ENCODE measurements around the gene RPL21. TPM values are rescaled to one million over a fixed set of nuclear protein-coding genes. Genes with fewer than 3 reads are reported as not detected.

RPL21 gene
- total and polyA plus RNA-seq, 7 donors, result 440 to 1,432 (median 808) TPM

- TF ChIP-seq, protein P1, sequence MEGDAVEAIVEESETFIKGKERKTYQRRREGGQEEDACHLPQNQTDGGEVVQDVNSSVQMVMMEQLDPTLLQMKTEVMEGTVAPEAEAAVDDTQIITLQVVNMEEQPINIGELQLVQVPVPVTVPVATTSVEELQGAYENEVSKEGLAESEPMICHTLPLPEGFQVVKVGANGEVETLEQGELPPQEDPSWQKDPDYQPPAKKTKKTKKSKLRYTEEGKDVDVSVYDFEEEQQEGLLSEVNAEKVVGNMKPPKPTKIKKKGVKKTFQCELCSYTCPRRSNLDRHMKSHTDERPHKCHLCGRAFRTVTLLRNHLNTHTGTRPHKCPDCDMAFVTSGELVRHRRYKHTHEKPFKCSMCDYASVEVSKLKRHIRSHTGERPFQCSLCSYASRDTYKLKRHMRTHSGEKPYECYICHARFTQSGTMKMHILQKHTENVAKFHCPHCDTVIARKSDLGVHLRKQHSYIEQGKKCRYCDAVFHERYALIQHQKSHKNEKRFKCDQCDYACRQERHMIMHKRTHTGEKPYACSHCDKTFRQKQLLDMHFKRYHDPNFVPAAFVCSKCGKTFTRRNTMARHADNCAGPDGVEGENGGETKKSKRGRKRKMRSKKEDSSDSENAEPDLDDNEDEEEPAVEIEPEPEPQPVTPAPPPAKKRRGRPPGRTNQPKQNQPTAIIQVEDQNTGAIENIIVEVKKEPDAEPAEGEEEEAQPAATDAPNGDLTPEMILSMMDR (IDR thresholded peaks at IDR 0.05), result no peak
- no peak for ATAC-seq
Observed at GRCh38 chr13:27233964-27234363, 17.4 kb upstream of the RPL21 start.

DNA sequence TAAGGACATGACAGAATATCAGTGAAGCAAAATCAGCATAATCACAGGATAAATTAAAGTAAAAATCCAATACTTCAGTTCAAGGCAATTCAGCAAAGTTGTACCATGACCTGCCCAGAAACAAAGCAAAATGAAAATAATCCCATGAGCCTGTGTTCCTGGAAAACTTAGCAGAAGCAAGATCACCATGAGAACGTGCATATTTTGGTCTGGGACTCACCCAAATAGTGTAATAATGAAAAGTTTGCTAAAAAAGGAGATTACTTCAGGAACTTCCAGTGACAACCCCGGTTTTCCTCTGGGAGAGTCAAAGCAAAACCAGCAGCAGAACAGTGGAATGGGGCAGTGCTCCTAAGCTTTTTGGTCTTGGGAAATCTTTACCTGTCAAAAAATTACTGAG, 14.9 kb upstream of the RPL21 start:
- TF ChIP-seq, protein P1 (IDR thresholded peaks at IDR 0.05), result no peak
- Histone ChIP-seq H3K27ac (no peak overlapping the region), H3K36me3 (ENCODE audit: insufficient read depth in 1 of 2, low read depth in 1 of 2) (no peaks in the 10 kb centered on the region), H3K9me3 (no peaks in the 10 kb centered on the region), H3K27me3 (ENCODE audit: insufficient read depth in 3 of 3, low read length in 2 of 3) (no peaks in the 10 kb centered on the region), H3K4me1 (no peaks in the 10 kb centered on the region), H3K4me3 (no peak overlapping the region)
- intact Hi-C loops (cut with DNase I), result no loop called here
- 34 to 38% (median 35%) methylated on average over 2 of the region's 2 CpGs for WGBS, 3 donors
- ATAC-seq (no peak), DNase-seq (no peak)

More at GRCh38 chr13:27233964-27234363, 17.4 kb upstream of the RPL21 start:
- no peaks in the 10 kb centered on the region for H3K4me1 ChIP-seq
- no peak overlapping the region for H3K27ac ChIP-seq
- intact Hi-C loops (cut with DNase I), result no loop called here
- no peaks in the 10 kb centered on the region for H3K36me3 ChIP-seq (ENCODE audit: insufficient read depth in 1 of 2, low read depth in 1 of 2)
- no peaks in the 10 kb centered on the region for H3K9me3 ChIP-seq
- H3K27me3 ChIP-seq (ENCODE audit: insufficient read depth in 3 of 3, low read length in 2 of 3), result no peaks in the 10 kb centered on the region
- H3K4me3 ChIP-seq, result no peak overlapping the region
- no peak for DNase-seq
- 84 to 95% (median 87%) methylated on average over 5 of the region's 5 CpGs for WGBS, 3 donors

DNA sequence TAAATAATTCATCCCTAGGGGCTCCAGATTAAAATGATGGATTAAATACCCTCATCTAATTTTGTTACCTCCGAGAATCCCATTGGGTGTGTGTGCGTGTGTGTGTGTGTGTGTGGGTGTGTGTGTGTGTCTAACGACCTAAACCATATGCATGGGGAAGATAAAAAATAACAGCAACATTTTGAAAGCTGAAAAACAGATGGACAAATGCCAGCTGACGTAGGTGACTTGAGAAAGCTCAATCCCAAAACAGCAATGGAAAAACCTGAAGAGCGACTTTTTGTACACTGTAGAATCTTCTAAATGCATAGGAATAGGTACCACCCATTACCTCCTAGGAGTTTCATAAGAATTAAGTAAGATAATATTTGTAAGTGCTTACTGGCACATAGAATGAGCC, 8.7 kb upstream of the RPL21 start:
- intact Hi-C loops (cut with DNase I), result no loop called here
- 86 to 87% (median 87%) methylated on average over 5 of the region's 5 CpGs for WGBS, 3 donors

DNA sequence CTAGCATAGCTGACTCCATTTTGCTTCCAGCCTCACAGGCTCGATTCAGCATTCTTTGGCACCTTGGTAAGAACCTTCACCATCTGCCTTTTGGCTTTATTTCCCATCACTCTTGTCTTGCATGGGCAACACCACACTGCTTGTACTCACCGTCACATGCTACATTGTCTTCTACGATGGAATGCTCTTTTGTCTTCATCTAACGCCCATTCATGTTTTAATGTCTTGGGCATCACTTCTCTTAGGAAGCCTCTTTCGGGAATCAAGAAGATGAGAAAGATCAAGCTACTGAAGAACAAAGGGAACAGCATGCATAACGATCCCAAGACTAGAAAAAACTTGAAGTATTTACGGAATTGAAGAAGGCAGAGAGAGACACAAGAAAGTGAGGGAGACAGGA, 5.7 kb upstream of the RPL21 start:
- Histone ChIP-seq H3K4me3 (no peak overlapping the region), H3K9me3 (no peaks in the 10 kb centered on the region), H3K27me3 (ENCODE audit: insufficient read depth in 3 of 3, low read length in 2 of 3) (no peaks in the 10 kb centered on the region), H3K36me3 (ENCODE audit: insufficient read depth in 1 of 2, low read depth in 1 of 2) (peaks cover 0 to 17% of the 10 kb centered on the region in 2 donors), H3K4me1 (peaks cover 10% of the 10 kb centered on the region), H3K27ac (no peak overlapping the region)
- intact Hi-C loops (cut with DNase I), result no loop called here
- WGBS, 3 donors, result 82 to 86% (median 83%) methylated on average over 7 of the region's 7 CpGs
- ATAC-seq (no peak), DNase-seq (no peak)
- TF ChIP-seq, protein P1 (IDR thresholded peaks at IDR 0.05), result no peak

More for the DNA sequence above, 8.7 kb upstream of the RPL21 start:
- Histone ChIP-seq H3K9me3 (no peaks in the 10 kb centered on the region), H3K27me3 (ENCODE audit: insufficient read depth in 3 of 3, low read length in 2 of 3) (no peaks in the 10 kb centered on the region), H3K27ac (no peak overlapping the region), H3K4me3 (no peak overlapping the region), H3K36me3 (ENCODE audit: insufficient read depth in 1 of 2, low read depth in 1 of 2) (peaks cover 0 to 17% of the 10 kb centered on the region in 2 donors), H3K4me1 (no peaks in the 10 kb centered on the region)
- TF ChIP-seq, protein P1 (IDR thresholded peaks at IDR 0.05), result no peak
- no peak for DNase-seq
- no peak for ATAC-seq

- no peaks in the 10 kb centered on the region for H3K9me3 ChIP-seq
- TF ChIP-seq, protein P1 (IDR thresholded peaks at IDR 0.05), result no peak
- intact Hi-C loops (cut with DNase I), result loop anchor here (1.0 to 10.0 kb wide), 4 partner anchors 78 to 177 kb away; partner anchors contain the start of genes USP12 (in 2 of the 2) and GTF3A (in 1 of the 2)
- WGBS, 3 donors, result 1% methylated on average over 9 of the region's 9 CpGs
- DNase-seq (no peak), ATAC-seq (peak in 2 of 4 donors; percentile 0 to 4)
- H3K4me3 ChIP-seq, result peak overlapping the region; percentile 81
- H3K27me3 ChIP-seq (ENCODE audit: insufficient read depth in 3 of 3, low read length in 2 of 3), result no peaks in the 10 kb centered on the region
- H3K36me3 ChIP-seq (ENCODE audit: insufficient read depth in 1 of 2, low read depth in 1 of 2), result peaks cover 4 to 26% of the 10 kb centered on the region in 2 donors
- H3K27ac ChIP-seq, result peak overlapping the region; percentile 98
- H3K4me1 ChIP-seq, result peaks cover 33% of the 10 kb centered on the region
Observed at GRCh38 chr13:27250833-27251165, 559 bp upstream of the RPL21 start.
